SHP77 (cell line): ENCODE data around the gene EFCAB8.
A peak's percentile ranks its signal among the peaks of the same experiment; 100 is the strongest.

ENCODE experiments used
- DNase-seq, 2 experiments: peaks; one replicate each; lab custom pipeline; 2025; lab: John Stamatoyannopoulos, UW

EFCAB8 gene, protein sequence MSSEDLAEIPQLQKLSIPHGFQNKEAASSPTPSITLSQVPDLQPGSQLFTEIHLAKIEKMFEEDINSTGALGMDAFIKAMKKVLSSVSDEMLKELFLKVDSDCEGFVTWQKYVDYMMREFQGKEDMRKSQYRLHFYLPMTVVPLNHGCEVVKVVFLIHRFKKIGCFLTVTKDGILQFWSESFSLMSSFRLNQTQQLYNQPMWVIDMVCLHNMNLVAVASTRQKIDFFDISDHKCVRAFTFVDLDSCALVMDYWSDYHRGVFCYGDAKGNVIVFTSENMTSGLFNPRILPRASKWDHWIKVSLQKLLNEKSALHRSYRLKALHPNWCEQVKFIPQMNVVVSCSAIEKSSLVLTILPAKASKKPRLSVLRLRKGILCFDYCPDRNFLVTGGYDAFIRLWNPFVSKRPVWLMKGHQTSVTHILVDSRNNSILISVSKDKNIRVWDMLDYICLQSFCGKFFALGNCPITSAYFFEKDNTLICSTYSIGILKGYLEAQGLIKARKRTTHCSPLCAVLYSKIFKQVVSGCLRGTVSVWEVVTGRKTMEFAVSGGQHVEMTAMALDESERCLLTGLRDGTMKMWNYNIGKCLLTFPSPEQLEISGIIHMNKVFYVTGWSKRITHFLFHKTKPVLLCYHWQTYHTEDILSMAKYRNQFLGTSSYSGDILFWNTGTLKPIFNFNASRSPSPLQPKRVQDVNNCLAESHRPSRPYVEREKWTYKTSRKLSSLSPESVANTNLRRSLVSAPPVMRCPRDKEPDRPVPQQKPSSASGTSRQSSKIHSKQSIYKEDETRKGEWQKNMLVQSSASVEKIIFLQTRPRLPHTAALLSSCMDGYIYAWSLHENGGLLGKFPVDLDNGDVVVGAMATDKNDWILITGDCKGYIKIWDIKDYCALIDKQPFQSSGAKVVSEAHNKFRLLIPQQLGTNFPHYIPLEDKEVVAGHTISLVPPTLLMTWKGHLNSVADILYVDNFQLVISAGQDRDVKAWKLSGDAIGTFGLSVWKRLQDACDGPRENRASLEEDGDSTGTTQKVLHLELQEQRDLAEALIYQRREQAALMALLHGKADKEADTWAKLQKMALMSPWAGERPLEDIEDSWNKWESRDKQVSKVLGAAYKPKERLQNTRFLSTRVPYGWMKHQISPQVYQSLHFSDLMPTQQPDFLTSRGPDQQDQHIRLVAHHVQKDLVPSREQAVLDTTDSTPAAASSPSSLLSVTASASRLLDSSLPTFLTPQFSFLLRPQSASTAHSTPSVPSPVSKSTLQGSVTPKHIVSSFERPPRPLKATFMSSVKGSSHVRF

DNA sequence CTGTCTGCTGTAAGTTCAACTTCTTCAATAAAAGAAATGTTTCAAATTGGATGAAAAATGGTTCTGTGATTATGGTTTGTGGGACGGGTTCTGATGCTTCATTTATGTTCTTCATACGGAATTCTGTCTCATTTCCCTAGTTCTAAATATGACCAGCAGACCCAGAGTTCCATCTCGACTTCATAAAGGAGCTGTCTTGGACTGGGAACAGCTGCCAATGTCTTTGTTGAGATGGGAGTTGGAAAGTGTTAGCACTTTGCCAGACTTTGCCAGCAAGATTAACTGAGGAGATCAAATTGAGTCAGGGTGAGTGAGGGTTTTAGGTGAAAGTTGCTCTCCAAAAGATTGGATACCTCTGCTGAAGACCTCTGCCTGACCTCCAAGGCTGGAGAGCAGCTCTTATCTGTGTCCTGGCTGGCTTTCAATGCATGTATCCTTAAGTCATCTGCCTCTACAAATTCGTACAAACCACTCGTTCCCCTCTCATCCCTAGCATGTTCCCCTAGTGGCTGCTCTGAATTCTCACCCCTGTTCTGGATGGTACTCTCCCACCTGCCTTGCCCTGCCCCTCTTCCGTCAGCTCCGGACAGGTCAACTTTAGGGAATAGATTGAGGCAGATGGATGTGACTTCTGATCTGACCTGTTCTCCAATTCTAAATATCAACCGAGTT lies at the start of gene EFCAB8:
Gene EFCAB8, plus strand, starts transcription at position 223 of the 672 bp plus-strand sequence. CDS start 4,870 bp downstream, outside the sequence.
- no peak for DNase-seq

DNA sequence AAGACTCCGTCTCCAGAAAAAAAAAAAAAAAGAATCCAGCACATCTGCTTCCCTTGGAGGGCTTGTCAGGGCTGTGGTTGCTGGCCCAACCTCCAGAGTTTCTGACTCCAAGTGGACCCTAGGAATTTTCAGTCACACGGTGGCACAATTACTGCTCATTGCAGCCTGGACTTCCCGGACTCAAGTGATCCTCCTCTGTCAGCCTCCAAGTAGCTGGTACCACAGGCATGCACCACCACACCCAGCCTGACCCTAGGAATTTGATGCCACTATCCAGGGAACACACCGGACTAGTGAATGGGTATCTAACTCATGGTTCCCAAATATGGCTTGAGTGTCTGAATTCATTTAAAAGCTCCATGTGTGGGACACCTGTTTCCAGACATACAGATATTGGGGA lies 48.8 kb upstream of the EFCAB8 start:
- DNase-seq, result no peak

DNA sequence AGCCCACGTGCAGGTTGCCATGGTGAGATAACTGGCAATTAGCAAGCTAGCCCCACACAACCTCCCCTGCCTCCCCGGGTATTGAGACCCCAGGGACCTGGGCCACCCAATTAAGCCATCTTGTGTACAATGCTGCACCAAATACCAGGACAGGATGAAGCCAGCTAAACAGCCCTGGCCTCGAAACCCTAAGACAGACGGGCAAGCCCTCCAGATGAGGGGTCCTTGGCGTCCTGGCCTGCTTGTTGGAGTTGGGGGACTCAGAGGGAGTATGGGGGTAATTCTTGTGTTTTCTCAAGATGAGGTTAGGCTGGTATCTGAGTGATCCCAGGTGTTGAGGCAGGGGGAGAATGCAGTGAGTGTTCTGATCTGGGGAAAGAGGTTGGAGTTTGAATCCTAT lies 47.8 kb upstream of the EFCAB8 start:
- no peak for DNase-seq

DNA sequence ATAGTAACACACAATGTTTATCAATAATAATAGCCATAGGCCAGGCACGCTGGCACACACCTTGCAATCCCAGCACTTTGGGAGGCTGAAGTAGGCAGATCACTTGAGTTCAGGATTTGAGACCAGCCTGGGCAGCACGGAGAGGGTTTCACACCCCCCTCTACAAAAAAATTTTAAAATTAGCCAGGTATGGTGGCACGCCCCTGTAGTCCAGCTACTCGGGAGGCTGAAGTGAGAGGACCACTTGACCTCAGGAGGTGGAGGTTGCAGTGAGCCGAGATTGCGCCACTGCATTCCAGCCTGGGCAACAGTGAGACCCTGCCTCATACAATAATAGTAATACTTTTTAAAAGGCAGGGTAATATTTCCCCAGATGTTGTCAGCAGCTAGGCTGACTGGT lies 46.8 kb upstream of the EFCAB8 start:
- no peak for DNase-seq

DNA sequence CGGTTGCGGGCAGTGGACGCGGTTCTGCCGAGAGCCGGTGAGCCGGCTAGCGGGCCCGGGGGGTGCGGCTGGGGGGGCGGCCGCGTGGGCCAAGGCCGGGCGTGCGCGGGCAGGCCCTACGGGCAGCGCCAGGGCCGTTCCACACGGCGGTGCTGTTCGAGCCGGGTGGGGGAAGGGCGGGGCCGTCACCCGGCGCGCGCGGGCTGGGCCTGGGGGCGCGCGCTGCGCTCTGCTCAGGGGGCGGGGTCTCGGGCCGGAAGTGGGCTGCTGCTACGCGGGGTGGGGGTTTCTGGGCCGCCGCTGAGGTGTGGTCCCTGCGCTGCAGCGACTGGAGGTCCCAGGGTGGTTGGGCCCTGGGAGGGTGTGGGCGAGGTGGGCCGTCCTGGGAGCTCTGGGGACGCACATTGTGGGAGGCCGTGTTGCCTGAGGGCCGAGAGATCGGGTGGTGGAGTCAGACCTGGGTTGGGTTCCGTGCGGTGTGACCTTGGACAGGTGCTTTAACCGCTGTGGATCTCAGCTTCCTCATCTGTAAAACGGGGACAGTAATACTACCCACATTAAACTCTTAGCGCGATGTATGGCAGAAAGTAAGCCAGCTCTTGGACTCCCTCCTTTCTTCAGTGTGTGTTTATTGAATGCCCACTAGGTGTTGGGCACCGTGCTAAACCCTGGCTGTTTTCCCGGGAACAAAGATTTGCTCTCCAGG lies 38.6 kb upstream of the EFCAB8 start:
- DNase-seq, result peak; percentile 58 to 59

DNA sequence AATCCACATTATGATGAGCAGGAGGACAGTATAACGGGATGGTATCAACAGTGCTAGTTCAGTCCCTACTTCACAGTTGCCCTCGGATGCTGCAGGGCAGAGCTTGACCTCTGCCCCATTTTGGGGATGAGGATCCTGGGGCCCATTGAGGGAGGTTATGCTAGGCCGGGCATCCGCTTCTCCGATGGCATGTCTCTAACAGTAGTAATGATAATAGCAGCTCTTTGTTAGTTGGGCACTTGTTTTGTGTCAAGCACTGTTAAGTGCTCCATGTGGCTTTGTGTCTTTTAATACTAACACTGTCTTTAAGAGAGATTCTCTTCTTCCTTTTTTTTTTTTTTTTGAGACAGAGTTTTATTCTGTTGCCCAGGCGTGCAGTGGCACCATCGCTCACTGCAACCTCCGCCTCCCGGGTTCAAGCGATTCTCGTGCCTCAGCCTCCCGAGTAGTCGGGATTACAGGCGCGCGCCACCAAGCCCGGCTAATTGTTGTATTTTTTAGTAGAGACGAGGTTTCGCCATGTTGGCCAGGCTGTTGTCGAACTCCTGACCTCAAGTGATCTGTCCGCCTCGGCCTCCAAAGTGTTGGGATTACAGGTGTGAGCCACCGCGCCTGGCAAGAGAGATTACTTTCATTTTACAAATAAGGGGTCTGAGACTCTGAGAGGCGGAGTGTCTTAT lies 37.9 kb upstream of the EFCAB8 start:
- DNase-seq, result no peak

DNA sequence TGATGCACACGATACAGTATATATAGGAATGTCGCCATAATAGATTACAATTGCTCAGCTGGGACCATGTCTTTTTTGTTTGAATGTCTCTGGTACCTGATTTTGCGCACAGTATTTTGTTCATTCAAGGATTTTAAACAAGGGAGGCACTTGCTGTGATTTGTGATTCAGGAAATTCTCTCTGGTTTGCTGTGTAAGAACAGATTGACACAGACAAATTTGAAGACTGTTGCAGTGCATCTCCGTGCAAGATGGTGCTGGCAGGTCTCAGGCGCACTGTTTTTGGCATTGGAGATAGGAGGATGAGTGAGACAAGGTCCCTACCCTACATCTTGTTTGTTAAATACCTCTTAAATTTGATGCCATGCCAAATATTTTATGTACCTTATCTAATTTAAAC lies 36.5 kb upstream of the EFCAB8 start:
- no peak for DNase-seq

DNA sequence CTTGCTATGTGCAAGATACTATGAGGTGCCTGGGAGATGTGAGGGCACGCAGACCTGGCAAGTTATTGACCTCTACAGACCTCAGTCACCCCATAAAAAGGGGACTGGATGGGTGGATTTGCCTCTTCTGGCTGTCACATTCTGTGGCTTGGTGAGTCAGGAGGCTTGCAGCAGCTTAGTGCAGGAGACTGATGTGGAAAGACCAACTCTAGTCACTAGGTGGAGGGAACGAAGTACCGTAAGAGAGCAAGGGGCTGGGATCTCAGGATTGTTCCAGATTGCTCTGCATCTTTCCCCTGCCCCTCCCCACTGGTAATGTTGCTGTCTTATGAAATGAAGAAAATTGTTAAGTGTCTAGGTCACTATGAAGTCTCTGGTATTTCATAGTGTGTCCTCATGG lies 35.6 kb upstream of the EFCAB8 start:
- no peak for DNase-seq

DNA sequence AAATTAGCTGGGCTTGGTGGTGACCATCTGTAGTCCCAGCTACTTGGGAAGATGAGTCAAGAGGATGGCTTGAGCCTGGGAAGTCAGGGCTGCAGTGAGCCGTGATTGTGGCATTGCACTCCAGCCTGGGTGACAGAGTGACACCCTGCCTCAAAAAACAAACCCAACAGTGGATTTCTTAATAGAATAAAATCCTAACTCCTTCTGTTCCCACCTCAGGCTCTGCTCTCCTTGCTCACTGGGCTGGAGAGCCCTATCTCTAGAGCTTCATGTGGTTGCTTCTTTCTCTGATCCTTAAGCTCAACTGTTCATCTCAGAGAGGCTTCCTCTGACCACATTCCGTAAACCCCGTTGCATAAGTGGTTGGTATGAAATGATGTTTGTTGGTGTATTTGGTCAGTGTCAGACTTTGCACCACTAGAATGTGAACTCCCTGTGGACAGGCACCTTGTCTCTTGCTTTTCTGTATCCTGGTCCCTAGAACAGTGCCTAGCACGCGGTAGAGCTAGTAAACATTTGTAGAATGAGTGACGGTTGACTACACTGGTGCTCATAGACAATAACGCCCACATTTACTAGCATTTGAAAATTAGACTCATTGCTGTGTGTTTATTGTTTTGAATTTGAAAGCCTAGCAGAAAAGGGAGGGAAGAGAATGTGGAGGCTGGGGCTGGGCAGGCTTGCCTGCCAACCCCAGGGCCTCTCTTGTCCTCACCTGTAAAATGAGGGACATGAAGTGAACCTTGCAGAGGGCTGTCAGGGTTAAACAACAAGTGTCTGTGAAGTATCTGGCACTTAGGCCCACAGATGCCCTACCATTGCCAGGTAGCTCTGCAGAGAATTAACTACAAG lies 34.8 kb upstream of the EFCAB8 start:
- no peak for DNase-seq

DNA sequence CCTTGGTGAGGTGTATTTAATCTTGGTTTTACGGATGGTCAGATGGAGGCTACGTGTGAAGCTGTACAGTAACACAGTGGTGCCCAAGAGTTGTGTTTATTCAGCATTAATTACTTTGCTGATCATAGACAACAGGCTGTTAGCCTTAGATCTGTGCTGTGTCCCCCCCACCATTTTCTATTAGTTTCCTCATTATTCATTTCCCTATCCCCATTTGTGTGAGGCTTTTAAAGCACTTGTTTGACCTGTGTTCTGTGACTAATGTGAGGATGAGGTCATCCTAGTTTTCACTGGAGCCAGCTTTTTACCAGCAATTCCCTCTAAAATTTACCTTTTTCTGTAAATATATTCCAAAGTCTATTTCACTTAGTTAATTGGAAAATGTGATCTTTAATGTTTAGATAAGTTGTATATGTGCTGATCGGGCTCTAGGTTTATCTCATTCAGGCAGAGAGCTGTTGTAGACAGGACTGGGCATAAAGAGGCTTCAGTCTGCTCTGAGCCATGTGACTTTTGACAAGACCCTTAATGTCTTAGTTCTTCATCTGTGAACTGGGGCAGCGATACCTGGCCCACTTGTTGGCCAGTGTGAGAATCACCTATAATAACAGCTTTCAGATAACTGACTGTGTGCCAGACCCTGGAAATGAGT lies 30.6 kb upstream of the EFCAB8 start:
- no peak for DNase-seq

DNA sequence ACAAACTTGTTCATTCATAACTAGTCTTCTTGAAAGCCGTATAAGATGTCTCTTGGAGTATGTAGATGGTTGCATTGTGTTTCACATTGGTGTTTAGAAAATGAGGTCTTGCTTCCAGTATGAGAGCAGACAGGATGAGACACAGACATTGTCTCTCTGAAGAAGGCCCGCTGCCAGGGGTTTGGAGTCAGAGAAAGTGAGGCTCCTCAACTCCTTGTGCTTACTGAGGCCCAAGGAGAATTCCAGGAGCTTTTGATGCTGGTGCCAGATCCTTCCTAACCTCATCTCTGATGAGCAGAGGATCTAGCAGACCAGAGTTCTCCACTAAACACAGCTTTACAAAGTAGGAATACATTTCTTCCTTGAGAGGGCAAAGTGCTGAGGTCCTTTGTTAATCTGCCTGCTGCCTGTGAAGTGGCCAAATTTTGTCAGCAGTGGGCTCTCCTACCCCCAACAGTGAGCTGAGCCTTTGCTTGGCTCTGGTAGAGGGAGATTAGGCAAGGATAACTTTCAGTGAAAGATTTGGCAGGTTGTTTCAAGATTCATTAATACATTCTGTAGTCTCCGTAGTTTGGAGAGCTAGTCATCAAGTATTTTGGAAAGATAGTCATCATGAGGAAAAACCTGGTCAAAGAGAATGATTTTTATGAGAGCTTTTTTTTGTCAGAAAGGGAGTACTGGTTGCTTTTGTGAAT lies 29.3 kb upstream of the EFCAB8 start:
- no peak for DNase-seq

DNA sequence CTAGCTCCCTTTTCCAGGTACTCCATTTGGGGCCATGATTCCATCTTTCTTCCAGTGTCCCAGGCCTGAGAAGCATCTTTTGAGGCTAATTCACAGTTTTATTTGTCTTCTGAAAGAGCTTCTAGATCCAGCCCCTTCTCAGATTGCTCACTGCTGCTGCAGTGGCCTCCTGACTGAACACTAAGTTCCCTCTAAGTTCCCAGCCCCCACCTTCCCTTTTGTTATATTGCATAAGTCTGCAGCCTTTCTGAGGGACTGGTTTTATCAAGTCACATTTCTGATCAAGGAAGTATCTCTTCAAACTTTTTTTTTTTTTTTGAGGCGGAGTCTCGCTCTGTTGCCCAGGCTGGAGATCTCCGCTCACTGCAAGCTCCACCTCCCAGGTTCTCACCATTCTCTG lies 28.3 kb upstream of the EFCAB8 start:
- no peak for DNase-seq

DNA sequence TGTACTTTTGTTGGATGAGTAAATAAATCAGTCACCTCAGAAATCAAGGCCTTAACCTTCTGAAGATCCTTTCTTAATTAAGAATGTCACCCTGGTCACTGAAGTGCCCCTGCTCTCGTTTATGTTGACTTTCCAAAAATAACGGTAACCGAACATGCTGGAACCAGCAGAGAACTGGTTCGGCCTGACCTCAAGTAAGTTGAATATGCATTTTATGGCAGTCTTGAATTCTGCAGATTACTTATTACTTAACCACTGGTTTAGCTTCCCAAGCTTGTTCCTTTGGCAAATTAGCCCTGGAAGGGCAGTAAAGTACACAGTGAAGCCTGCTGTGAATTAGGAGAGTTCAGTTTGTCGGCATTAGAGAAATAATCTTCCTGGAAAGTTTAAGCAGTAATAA lies 26.7 kb upstream of the EFCAB8 start:
- no peak for DNase-seq

DNA sequence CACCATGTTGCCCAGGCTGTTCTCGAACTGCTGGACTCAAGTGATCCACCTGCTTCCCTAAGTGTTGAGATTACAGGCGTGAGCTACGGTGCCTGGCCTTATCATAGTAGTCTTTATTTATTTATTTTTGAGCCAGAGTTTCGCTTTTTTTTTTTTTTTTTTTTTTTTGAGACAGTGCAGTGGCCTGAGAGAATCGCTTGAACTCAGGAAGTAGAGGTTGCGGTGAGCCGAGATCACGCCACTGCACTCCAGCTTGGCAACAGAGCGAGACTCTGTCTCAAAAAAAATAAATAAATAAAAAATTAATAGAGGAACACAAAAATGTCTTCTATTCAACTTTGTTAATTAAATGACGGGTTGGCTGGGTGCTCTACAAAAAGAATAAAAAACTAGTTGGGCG lies 26.1 kb upstream of the EFCAB8 start:
- no peak for DNase-seq

DNA sequence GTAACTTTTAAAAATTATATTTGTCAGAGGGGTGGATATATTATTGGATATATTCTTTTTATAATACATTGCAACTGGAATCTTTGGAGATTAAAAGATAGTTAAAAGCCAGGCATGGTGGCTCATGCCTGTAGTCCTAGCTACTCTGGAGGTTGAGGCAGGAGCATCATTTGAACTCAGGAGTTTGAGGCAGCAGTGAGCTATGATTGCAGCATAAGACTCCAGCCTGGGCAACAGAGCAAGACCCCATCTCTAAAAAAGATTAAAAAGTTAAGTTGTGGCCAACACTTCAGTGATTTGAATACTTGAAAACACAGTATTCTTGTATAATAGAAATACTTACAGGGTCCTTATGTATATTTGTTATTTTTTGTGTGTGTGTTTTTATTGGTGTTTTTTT lies 23.8 kb upstream of the EFCAB8 start:
- no peak for DNase-seq

DNA sequence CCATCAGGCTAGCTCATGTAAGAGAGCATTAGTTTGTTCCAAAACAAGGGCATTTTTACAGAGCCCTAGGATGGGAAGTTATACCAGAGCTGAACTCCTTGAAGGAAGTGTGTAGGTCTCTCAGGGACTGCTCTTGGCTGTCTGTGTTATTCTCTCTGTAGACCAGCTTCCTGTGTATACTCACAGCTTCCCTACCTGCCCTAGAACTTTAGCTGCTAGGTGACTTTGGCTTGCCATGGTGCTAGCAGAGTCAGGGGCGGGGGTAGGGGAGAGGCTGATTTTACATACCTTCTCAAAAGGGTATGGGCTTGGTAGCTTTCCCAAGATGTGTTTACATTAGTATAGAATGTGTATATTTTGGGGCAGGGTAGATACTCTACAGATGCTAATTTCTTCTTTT lies 21.6 kb upstream of the EFCAB8 start:
- no peak for DNase-seq

DNA sequence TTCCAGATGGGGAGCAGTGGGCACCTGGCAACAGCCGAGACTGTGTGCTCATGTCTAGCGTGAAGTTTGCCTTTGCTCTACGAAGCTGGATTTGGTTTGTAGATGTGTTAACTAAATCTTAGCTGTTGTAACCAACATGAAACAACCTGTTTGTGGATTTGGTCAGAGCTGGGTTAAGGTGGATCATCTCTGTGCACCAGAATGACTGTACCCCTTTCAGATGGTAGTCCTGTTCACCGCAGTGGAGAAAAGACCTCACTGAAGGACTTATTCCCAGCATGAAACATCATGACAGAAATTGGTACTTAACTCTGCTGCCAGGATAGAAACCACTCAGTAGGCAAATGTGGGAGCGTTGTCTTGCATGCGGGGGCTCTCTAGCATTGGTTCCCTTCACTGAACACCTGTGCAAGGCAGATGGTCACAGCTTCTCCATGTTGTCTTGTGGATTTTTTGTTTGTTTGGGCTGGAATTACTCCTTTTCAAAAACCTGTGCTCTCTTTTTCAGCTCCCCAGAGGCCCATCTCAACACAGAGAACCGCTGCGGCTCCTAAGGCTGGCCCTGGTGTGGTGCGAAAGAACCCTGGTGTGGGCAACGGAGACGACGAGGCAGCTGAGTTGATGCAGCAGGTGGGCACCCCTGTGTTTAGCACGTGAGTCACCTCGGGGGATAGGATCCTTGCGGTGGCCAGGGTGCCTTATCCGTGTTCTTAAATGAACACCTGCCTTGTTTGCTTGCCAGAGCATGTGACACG lies 19.3 kb upstream of the EFCAB8 start:
- no peak for DNase-seq

DNA sequence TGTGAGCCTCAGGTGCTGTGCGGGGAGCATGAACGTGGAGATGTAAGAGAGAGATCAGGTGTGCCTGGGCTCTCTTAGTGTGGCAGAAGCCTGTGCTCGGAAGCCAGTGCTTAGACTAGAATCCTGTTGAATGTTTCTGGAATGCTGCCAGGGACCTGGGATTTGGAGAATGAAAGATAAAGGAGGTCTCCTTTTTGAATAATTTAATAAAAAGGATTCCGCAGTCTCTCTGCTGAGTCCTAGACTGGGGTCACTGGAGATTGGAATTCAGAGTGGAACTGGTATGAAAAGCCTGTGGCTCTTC lies 18.8 kb upstream of the EFCAB8 start:
- no peak for DNase-seq
